ENCODE measurements around the gene HTT.

Gene HTT

GRCh38 chr4:3253808-3254207 lies 179.3 kb downstream of the HTT start:
- no peak for DNase-seq

- DNase-seq, result no peak
Observed at GRCh38 chr4:3254302-3255131, 180.0 kb downstream of the HTT start.

GRCh38 chr4:3255611-3256186 lies 181.2 kb downstream of the HTT start:
- DNase-seq, result no peak

GRCh38 chr4:3256230-3257102 lies 182.0 kb downstream of the HTT start:
- no peak for DNase-seq

GRCh38 chr4:3257103-3257555 lies 182.6 kb downstream of the HTT start:
- peak; percentile 67 for DNase-seq

- DNase-seq, result no peak
Observed at GRCh38 chr4:3257556-3258482, 183.3 kb downstream of the HTT start.

- DNase-seq, result no peak
Observed at GRCh38 chr4:3261411-3262207, 187.1 kb downstream of the HTT start.

GRCh38 chr4:3262208-3263052 lies 187.9 kb downstream of the HTT start:
- no peak for DNase-seq

GRCh38 chr4:3263053-3263875 lies 188.8 kb downstream of the HTT start:
- no peak for DNase-seq

GRCh38 chr4:3263876-3264193 lies 189.4 kb downstream of the HTT start:
- no peak for DNase-seq

- DNase-seq, result no peak
Observed at GRCh38 chr4:3266076-3266475, 191.6 kb downstream of the HTT start.

GRCh38 chr4:3267576-3268394 lies 193.3 kb downstream of the HTT start:
- no peak for DNase-seq

- no peak for DNase-seq
Observed at GRCh38 chr4:3268395-3269104, 194.1 kb downstream of the HTT start.

- DNase-seq, result no peak
Observed at GRCh38 chr4:3269105-3269927, 194.8 kb downstream of the HTT start.

GRCh38 chr4:3269991-3270611 lies 195.6 kb downstream of the HTT start:
- DNase-seq, result no peak

- DNase-seq, result no peak
Observed at GRCh38 chr4:3271131-3271530, 196.7 kb downstream of the HTT start.

GRCh38 chr4:3276986-3277385 lies 202.5 kb downstream of the HTT start:
- DNase-seq, result no peak

Measured in NCI-H345 (cell line).